Esophagus muscularis mucosa (tissue), 2 donors: ENCODE measurements around the gene MSH3.

ENCODE experiments used
- POLR2A ChIP-seq: fragments of 450-650 bp; IDR thresholded peaks from one replicate; pipeline ENCODE4 v1.6.1; 2017; ENCODE audit warnings: antibody characterized with exemption, moderate library complexity, mild to moderate bottlenecking, low read depth
- POLR2AphosphoS5 ChIP-seq, 2 donors: sonication (generic); formaldehyde crosslinking; IDR thresholded peaks; one replicate each; pipeline ENCODE4 v1.6.1; 2017; ENCODE audit warnings: antibody characterized with exemption in 2 of 2

DNA sequence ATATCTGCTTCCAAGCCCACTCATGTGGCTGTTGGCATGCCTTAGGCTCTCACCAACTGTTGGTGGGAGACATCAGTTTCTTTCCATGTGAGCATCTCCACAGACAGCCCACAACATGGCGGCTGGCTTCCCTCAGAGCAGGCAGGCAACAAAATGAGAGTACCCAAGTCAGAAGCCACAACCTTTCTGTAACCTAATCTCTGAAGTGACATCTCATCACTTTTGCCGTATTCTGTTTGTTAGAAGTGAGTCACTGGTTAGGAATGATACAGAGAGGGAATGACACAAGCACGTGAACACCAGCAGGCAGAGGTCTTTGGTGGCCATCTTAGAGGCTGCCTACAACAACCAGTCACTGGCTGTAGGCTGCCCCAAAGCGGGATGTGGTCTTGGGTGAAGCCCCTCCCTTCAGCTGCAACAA is 217.1 kb downstream of the MSH3 start:
- no peak for TF ChIP-seq POLR2A
- no peak for TF ChIP-seq POLR2AphosphoS5 (IDR thresholded peaks at IDR 0.05)
